Non-pigmented ciliary epithelial cell (primary cell): ENCODE measurements around the gene TREM2.
"Not testable (repeated sequence)": the region's sequence is repeated elsewhere in the genome, so short reads cannot be mapped to it uniquely, and the experiment has no call there.

Experiments used
- DNase-seq: peaks from one replicate; pipeline ENCODE4 v3.0.0-alpha.2; 2010; ENCODE audit warnings: low read depth

The TREM2 gene

DNA sequence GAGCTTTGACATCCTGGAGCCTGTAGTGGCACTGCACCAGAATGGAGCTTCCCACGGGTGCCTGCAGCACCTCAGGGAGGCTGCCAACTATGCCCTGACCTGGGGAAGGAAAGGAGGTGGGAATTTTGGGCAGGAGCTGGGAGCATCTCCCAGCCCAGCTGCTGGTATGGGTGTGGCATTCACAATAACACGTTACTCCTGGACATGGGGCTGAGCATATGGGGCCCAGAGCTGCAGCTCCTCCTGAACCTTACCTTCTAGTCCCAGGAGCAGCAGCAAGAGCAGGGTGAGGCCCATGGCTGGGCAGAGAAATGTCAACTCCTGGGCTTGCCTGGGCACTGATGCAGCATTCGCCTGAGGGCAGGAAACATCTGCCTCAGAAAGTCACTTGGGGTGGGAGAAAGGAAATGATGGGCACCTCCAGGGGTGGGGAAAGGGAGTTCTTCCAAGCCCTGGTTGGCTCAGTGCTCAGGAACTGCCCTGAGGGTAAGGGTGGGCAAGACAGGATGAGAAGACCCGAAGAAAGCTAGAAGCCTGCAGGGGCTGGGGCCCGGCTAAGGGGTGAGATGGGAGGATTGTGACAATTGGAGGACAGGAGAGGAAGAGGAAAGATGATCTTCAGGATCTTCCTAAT is 8.8 kb downstream of the TREM2 start, which contains the start of gene TREML1:
Gene TREML1, minus strand, starts transcription at position 356 of the 634 bp plus-strand sequence. Its CDS starts 59 bp downstream, at position 297.
- no peak for DNase-seq

DNA sequence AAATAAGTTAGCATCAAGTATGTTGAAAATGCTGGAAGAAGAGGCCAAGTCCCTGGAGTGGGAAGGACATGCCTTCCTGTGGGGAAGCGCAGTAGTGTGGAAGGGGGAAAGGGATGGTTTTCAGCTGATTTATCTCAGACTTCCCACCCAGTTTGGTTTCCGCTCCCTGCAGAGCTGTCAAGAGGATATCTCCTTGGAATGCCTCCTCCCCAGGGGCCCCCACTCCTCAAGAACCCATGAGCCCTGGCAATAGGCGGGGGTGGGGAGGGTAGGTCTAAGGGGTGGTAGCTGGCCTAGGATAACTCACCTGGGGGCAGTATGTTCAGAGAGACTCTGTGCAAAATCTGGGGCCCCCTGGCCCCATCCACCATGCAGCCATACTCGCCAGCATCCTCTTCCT is 9.5 kb downstream of the TREM2 start:
- no peak for DNase-seq

DNA sequence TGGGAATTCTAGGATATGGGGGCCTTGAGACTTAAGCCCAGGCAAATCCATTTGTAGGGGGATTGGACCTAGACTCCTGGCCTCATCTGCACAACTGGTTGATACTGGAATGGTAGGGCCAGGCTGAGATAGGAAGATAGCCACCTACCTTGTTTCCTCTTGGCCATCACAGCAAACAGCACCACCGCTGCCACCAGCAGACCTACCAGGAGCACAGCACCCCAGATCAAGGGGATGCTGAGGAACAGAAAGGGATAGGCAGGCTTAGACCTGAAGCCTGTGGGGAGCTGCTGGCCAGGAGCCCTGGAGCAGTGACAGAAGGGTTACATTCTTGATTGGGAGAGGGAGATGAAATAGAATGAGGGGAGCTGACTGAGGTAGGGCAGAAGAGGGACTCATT is 12.2 kb downstream of the TREM2 start:
- DNase-seq: no peak

DNA sequence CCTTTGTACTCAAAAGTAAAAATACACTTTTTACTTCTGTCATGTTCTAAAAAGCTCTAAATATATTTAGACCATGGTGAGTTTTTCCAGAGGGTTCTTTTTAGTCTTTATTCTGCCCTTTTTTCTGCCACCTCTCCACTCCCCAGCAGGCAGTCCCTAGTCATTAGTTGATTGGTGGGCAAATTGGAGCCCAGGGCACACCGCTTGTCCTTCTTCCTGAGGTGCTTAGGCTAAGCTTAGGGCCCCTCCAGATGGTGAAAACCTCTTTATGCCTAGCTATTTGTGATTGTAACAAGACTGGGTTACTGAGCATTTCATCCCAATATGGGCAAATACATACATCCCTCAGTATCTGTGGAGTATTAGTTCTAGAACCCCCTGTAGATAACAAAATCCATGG is 15.0 kb downstream of the TREM2 start:
- DNase-seq: no peak

DNA sequence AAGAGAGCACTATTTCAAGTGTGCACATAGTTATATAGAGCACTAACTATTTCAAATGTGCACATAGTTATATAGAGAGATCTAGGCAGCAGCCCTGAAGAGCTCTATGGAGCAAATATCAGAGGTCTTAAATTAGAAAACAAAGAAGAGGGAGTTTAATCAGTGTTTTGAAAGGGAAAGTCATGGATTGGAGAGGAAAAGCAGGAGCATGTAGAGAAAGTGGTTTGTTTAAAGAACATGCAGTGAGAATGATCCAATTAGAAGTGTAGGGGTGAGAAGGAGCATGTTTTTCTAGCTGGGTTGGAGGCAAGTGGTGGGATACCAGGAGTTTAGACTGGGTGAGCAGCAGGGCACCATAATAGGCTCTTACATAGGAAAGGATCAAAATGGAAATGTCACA is 26.0 kb downstream of the TREM2 start:
- no peak for DNase-seq

DNA sequence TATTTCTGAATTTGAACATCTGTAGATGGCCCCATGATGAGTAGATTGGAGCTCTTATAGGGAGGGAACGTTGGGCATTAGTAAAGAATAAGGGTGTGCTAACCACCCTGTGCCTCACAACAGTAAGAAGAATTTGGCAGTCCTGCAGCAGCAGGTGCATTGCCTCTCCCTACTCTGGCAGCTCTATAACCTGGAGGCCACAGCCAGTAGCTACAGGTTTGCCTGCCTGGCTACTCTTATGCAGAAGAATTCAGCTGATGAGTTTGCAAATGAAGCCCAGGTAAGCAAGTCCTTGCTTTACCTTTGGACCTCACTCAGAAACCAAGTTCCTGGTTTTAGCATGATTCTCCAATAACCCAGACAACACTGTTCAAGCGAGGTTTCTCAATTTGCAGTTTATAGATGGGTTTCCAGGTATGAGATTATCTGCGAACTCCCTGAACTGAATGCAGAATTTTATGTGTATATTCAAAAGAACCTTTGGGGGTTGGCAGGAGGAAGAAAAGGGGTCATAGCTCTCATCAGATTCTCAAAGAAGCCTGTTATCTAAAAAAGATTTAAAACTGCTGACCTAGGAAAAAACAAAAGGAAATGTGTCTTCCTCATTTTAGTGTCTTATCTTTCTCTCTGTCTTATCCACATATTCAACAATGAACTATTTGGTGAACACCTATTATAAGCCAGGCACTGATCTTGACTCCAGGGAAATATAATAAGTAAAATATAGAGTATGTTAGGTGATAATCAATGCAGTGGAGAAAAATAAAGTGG is 27.7 kb downstream of the TREM2 start:
- no peak for DNase-seq

DNA sequence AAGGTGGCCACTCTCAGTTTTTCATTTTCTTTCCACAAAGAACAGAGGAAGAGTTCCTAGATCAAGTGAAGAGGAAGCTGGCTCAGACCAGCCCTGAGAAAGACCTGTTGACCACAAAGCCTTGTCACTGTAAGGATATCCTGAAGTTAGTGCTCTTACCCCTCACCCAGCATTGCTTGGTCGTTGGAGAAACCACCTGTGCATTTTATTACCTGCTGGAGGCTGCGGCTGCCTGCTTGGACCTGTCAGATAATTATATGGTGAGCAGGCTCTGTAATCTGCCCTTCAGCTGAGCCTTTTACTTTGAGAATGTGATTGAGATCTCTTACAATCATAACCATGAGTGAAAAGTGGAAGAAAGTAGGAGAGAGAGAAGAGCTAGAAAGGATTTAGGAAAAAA is 30.7 kb downstream of the TREM2 start:
- DNase-seq: no peak

DNA sequence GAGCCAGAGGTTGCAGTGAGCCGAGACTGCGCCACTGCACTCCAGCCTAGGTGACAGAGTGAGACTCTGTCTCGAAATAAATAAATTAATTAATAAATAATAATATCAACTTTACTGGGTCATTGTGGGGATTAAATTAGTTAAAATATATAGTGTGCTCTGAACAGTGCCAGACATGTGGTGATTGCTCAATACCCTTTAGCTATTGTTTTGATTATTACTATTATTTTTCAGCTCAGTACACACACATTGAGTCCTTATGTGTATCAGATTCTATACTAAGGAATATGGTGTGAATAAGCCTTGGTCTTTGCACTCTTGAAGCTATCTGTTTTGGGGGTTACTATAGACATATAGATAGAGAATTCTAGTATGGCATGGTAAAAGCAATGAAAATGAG is 37.6 kb downstream of the TREM2 start:
- no peak for DNase-seq

DNA sequence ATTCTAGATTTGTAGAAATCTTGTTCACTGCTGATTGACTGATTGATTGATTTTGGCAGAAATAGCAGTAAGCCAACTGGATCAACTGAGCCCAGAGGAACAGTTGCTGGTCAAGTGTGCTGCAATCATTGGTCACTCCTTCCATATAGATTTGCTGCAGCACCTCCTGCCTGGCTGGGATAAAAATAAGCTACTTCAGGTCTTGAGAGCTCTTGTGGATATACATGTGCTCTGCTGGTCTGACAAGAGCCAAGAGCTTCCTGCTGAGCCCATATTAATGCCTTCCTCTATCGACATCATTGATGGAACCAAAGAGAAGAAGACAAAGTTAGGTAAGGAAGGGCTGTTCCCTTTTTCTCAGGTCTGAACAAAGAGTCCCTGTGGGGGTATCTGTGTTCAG is 40.0 kb downstream of the TREM2 start:
- DNase-seq: no peak

DNA sequence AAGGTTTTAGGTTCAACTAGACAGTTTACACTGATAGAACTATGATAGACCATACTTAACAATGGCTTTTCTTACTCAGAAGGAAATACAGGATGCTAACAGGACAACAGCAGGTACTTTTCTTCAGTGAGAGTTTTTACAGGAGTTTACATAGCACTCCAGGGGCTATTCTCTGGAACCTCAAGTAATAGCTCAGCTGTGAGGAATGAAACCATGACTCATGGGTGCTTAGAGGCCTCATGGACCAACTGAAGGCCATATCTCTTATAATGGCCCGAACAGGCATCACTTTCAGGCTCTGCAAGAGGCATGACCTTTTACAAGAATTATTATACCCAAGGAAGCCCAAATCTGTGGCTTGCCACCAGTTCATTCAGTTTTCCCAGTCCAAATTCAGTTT is 40.5 kb downstream of the TREM2 start:
- peak; percentile 11 for DNase-seq

DNA sequence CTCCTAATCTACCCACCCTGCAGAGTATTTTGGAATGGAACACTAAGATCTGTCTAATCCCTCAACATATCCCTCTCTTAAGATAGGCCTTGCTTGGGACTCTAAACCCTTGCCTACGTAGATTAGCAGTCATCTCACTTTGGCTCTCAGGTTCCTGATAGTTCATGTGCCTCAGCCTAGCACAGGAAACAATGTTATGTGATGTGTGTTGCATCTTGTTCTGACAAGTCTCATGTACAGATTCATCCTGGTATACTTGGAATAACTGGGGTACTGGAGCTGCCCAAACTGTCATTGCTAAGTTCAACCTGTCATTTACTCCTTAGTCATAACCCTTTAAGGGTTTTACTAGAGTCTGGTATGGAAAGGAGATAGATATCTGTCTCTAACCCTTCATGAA is 42.9 kb downstream of the TREM2 start:
- no peak for DNase-seq

DNA sequence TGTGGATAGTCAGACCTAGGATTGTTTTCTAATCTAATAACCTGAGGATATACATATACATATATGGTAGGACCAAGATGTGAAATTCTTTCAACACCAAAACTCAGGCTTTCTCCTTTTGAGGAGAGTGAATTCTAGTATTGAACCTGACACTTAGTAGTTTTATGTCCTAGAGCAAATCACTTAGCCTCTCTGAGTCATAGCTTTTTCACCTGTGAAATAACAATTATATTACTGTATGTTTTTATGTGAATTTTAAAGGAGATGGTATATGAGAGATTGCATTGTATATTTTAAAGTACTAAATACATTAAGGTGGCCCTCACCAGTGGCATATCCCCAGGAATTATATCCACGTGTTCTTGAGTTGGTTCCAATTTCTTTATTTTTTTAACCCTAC is 43.4 kb downstream of the TREM2 start:
- DNase-seq: no peak

DNA sequence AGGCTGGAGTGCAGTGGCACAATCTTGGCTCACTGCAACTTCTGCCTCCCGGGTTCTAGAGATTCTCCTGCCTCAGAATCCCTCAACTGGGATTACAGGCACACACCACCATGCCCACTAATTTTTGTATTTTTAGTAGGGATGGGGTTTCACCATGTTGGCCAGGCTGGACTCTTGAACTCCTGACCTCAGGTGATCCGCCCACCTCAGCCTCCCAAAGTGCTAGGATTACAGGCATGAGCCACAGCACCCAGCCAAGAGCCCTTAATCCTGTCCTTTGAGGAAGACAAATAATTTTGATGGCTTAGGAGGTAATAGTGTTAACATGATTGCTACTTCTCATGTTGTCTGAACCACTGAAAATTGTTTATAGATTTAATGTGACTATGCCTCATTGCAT is 47.9 kb downstream of the TREM2 start:
- DNase-seq: not testable (repeated sequence)

DNA sequence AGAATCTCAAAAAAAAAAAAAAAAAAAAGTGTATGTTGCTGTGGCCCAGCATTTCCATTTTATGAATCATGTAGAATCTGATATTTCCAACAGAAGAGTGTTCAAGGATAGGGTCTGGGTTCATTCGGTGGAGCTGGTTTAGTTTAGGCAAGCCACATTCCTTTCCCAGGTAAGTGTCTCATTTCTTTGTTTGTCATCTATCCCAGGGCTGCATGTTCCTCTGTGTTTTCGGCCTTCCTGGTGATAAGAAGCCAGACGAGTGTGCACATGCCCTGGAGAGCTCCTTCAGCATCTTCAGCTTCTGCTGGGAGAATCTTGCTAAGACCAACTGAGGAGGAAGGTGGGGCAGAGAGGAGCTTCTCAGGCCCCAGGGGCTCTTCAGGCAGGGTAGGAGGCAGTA is 51.9 kb downstream of the TREM2 start:
- no peak for DNase-seq
